ENCODE data around the gene TMEM43. TPM values are rescaled to one million over a fixed set of nuclear protein-coding genes. Genes with fewer than 3 reads are reported as not detected.
A peak's percentile ranks its signal among the peaks of the same experiment; 100 is the strongest.

The TMEM43 gene
- total and polyA plus RNA-seq, 10 of the 15 experiments (the other 5 are each of a cell fraction or from before 2014, with no cell fraction given) = 7.2 to 33.0 (median 18.5) TPM

GRCh38 chr3:14144423-14145075, 19.7 kb downstream of the TMEM43 start (continued):
- TF ChIP-seq KDM1A (IDR thresholded peaks at IDR 0.05; ENCODE audit: borderline replicate concordance) (no peak), IKZF1 (conservative IDR thresholded peaks at IDR 0.05) (peak; percentile 64; the same call in 1 of the 2 replicates), CBFB (IDR thresholded peaks at IDR 0.05; ENCODE audit: low read depth) (no peak), SPI1 (IDR thresholded peaks at IDR 0.05; ENCODE audit: borderline replicate concordance, insufficient read depth, low read depth, low read length) (peak; percentile 84), BMI1 (IDR thresholded peaks at IDR 0.05; ENCODE audit: borderline replicate concordance) (peak; percentile 99), CREM (IDR thresholded peaks at IDR 0.05; ENCODE audit: low read depth) (0 out of 2 replicates have a peak, but pooled peaks have one; percentile 12), PBX3 (IDR thresholded peaks at IDR 0.05; ENCODE audit: insufficient replicate concordance, low read depth, low read length) (peak; percentile 43), MTA2 (IDR thresholded peaks at IDR 0.05; ENCODE audit: low read depth) (0 out of 2 replicates have a peak, but pooled peaks have one; percentile 38), NFIC (IDR thresholded peaks at IDR 0.05; ENCODE audit: low read depth, low read length) (0 out of 2 replicates have a peak, but pooled peaks have one; percentile 28), BHLHE40 (IDR thresholded peaks at IDR 0.05; ENCODE audit: borderline replicate concordance in 1 of 2, low read depth in 2 of 2, low read length in 1 of 2) (no peak), EP300 (IDR thresholded peaks at IDR 0.05; ENCODE audit: borderline replicate concordance in 1 of 2, control insufficient read depth in 1 of 2, low read depth in 2 of 2, low read length in 2 of 2) (peak; percentile 82 to 94), SIN3A (IDR thresholded peaks at IDR 0.05; ENCODE audit: low read depth, low read length) (0 out of 2 replicates have a peak, but pooled peaks have one; percentile 32), SIX5 (IDR thresholded peaks at IDR 0.05; ENCODE audit: low read depth, low read length, severe bottlenecking) (no peak), SMAD1 (IDR thresholded peaks at IDR 0.05; ENCODE audit: low read depth, partially characterized antibody) (peak; percentile 51), MXI1 (IDR thresholded peaks at IDR 0.05; ENCODE audit: low read depth, low read length) (peak; percentile 92), RELB (IDR thresholded peaks at IDR 0.05; ENCODE audit: low read depth) (peak; percentile 78; the same call in 1 of the 2 replicates), NFYB (IDR thresholded peaks at IDR 0.05; ENCODE audit: insufficient read depth, low read depth, low read length) (0 out of 2 replicates have a peak, but pooled peaks have one; percentile 9), RUNX3 (IDR thresholded peaks at IDR 0.05; ENCODE audit: low read length) (peak; percentile 62), SMARCA5 (IDR thresholded peaks at IDR 0.05) (no peak), NKRF (conservative IDR thresholded peaks at IDR 0.05) (no peak), PKNOX1 (IDR thresholded peaks at IDR 0.05) (no peak), ZNF24 (IDR thresholded peaks at IDR 0.05) (no peak), TCF7 (IDR thresholded peaks at IDR 0.05; ENCODE audit: borderline replicate concordance) (no peak), JUNB (IDR thresholded peaks at IDR 0.05) (peak; percentile 83), BRCA1 (IDR thresholded peaks at IDR 0.05; ENCODE audit: low read depth, low read length) (no peak)
